ENCODE measurements around the gene PTMS.
A peak's percentile ranks its signal among the peaks of the same experiment; 100 is the strongest.

PTMS gene

DNA sequence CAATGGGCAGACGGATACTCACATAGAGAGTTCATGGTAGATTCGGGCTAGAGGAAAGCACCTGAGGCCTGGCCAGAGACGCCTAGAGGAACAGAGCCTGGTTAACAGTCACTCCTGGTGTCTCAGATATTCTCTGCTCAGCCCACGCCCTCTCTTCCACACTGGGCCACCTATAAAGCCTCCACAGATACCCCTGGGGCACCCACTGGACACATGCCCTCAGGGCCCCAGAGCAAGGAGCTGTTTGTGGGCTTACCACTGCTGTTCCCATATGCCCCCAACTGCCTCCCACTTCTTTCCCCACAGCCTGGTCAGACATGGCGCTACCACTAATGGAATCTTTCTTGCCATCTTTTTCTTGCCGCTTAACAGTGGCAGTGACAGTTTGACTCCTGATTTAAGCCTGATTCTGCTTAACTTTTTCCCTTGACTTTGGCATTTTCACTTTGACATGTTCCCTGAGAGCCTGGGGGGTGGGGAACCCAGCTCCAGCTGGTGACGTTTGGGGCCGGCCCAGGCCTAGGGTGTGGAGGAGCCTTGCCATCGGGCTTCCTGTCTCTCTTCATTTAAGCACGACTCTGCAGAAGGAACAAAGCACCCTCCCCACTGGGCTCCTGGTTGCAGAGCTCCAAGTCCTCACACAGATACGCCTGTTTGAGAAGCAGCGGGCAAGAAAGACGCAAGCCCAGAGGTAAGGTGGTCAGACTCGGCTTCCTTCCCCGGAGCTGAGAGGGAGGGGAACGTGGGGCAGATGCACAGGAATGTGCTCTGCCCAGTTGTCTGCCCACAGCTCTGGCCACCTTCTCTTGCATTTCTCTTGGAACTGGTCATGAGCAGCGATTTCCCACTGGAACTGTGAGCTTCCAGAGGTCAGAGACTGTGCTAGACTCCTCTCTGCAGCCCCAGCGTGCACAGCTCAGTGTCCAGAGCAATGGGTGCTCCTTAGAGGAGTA, 23.1 kb downstream of the PTMS start, which contains the start of gene CD4:
Gene CD4 (plus strand): TSS at position 557 of the 953 bp plus-strand sequence. CDS start 10,611 bp downstream, outside the sequence.
- DNase-seq (ENCODE audit: low read depth in 2 of 2) = peak; percentile 63 to 86

DNA sequence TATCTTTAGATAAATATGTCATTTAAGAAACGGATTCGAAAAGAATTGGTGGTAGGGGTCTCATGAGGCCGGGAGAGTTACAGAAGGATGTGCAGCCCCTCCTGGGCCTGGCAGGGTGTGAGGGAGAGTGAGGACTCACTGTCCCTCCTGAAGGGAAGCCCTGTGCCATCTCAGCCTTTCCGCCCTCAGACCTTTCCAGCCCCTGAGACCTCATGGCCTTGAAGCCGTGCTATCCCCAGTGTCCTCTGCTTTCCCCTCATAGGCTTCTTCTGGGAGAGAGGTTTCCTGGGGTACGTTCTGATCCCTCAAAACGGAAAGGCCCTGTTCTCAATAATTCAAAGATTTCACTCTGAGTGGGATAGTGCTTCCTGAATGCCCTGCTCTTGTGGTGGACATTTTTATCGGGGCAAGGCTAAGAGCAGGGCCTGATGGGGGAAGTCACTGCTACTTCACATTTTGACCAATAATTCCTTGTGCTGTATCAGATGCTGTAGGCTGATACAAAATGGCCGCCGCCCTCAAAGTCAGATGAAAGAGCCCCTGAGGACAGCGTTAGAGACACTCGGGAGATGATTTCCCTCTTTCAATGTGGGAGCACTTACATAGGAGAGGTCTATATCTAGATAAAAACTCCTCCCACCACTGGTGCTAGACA, 24.5 kb downstream of the PTMS start:
- no peak for DNase-seq (ENCODE audit: low read depth in 2 of 2)

- no peak for DNase-seq (ENCODE audit: low read depth in 2 of 2)
Measured at GRCh38 chr12:6791931-6792520, 25.9 kb downstream of the PTMS start.

DNA sequence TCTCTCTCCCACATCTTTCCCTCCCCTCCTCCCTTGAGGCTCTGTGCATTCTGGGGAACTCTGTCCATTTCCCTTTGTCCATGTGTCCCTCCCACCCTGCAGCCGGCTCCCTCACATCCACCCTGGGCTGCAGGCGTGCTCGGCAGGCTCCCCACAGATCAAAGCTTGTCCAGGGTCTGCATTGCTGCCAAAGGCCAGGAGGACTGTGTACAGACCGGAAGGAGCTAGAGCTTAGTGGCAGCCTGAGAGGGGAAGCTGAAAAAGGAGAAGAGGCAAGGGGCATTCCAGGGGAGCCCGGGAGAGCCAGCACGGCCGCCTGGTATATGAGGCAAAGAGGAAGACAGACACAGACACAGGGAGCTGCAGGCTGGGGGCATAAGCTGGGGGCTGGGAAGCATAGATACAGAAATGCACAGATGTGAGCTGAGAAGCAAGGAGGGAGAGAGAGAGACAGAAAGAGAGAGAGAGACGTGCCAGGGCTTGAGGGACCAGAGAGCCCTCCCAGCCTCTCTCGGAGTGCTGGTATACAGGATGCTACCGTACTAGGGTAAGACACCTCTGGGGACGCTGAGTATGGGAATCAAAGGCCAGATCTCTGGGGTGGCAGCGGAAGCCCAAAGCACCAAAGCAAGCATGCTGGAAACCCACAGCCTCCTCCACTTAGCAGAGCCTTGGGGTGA, 26.5 kb downstream of the PTMS start:
- no peak for DNase-seq (ENCODE audit: low read depth in 2 of 2)

DNA sequence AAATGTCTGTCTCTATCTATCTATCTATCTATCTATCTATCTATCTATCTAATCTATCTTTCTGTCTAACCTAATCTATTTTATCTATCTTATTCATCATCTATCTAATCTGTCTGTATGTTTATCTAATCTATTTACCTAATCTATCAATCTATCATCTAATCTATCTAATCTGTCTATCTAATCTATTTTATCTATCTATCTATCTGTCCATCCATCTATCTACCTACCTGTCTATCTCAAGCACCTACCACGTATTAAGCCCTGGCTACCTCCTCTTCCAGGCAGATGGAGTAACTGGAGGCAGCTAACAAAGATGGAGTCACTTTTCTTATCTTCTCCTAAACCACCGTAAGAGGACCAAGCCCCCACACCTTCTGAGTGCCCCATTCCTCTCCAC, 28.9 kb downstream of the PTMS start:
- no peak for DNase-seq (ENCODE audit: low read depth in 2 of 2)

DNA sequence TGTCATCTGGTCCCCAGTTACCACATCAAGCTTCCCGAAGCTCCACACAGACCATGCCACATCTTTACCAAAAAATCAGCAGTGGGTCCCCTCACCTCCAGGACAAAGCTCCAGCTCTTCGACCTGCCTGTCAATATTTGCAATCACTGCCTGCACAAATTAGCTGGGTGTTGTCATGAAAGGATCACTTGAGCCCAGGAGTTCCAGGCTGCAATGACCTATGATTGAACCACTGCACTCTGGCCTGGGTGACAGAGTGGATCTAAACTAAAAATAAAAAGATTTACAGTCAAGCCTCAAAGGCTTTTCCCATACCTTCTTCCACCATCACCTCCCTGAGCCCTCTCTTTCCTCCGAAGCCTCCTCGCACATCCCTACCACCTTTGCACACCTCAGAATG, 30.4 kb downstream of the PTMS start:
- no peak for DNase-seq (ENCODE audit: low read depth in 2 of 2)

GRCh38 chr12:6799147-6799546, 33.0 kb downstream of the PTMS start:
- DNase-seq (ENCODE audit: low read depth in 2 of 2) = no peak

- no peak for DNase-seq (ENCODE audit: low read depth in 2 of 2)
Measured at GRCh38 chr12:6807170-6807569, 41.0 kb downstream of the PTMS start.

GRCh38 chr12:6809056-6809455, 42.9 kb downstream of the PTMS start:
- DNase-seq (ENCODE audit: low read depth in 2 of 2) = no peak

DNA sequence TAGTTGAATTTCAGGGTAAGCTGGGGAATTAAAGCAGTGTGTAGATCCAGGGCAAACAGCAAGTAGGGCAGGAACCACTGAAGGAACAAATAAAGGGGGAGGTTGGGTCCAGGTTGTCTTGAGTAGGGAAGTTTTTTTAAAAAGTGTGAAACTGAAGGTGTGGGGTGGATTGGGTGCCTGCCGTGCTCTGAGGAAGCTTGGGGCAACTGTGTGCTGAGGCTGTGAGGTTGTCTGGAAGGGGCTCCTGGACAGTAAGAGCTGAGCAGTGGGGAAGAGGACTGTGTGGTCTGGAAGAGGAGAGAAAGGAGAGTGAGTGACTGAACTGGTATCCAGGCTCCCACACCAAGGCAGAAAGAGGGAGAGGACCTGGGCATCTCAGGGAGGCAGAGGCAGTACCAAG, 44.6 kb downstream of the PTMS start:
- no peak for DNase-seq (ENCODE audit: low read depth in 2 of 2)

GRCh38 chr12:6813363-6813762, 47.2 kb downstream of the PTMS start:
- DNase-seq (ENCODE audit: low read depth in 2 of 2) = no peak

- DNase-seq (ENCODE audit: low read depth in 2 of 2) = no peak
Measured at GRCh38 chr12:6816598-6816997, 50.4 kb downstream of the PTMS start.

GRCh38 chr12:6817098-6817497, 50.9 kb downstream of the PTMS start:
- no peak for DNase-seq (ENCODE audit: low read depth in 2 of 2)

GRCh38 chr12:6817662-6818157, 51.5 kb downstream of the PTMS start:
- no peak for DNase-seq (ENCODE audit: low read depth in 2 of 2)

- no peak for DNase-seq (ENCODE audit: low read depth in 2 of 2)
Measured at GRCh38 chr12:6818222-6818621, 52.1 kb downstream of the PTMS start.

GRCh38 chr12:6818645-6819044, 52.5 kb downstream of the PTMS start:
- no peak for DNase-seq (ENCODE audit: low read depth in 2 of 2)

GRCh38 chr12:6819106-6820030, 53.2 kb downstream of the PTMS start:
- DNase-seq (ENCODE audit: low read depth in 2 of 2) = no peak

DNA sequence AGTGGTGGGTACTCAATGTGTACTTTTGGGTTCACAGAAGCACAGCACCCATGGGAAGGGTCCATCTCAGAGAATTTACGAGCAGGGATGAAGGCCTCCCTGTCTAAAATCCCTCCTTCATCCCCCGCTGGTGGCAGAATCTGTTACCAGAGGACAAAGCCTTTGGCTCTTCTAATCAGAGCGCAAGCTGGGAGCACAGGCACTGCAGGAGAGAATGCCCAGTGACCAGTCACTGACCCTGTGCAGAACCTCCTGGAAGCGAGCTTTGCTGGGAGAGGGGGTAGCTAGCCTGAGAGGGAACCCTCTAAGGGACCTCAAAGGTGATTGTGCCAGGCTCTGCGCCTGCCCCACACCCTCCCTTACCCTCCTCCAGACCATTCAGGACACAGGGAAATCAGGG, 54.0 kb downstream of the PTMS start:
- no peak for DNase-seq (ENCODE audit: low read depth in 2 of 2)
